K562 (cell line): ENCODE measurements around the gene SPDYA.

ENCODE experiments used
- BCL6 ChIP-seq: fragments of 250-450 bp; sonication (Bioruptor Pico); IDR thresholded peaks from 2 replicates; pipeline ENCODE4 v1.4.0; 2020
- EZH2 ChIP-seq: IDR thresholded peaks from 2 replicates; pipeline ENCODE4 v1.6.1; 2012; ENCODE audit warnings: low read depth, mild to moderate bottlenecking, inconsistent platforms, low read length, borderline replicate concordance
- GATAD2A ChIP-seq: fragments of 450-650 bp; IDR thresholded peaks from 2 replicates; pipeline ENCODE4 v1.6.1; 2017
- JUND ChIP-seq, 2 experiments: IDR thresholded peaks; 2 replicates in 1 of 2; 3 replicates in 1 of 2; pipeline ENCODE4 v1.6.1; 2011; ENCODE audit warnings: borderline replicate concordance in 2 of 2, low read depth in 2 of 2, low read length in 2 of 2, improper control_type of control experiment in 1 of 2, missing biosample characterization in 1 of 2, missing genetic modification characterization in 1 of 2, missing genetic modification reagents in 1 of 2
- KAT8 ChIP-seq: fragments of 450-650 bp; IDR thresholded peaks from 2 replicates; pipeline ENCODE4 v1.6.1; 2016; ENCODE audit warnings: low read depth, mild to moderate bottlenecking
- KLF16 ChIP-seq: IDR thresholded peaks from 2 replicates; pipeline ENCODE4 v1.6.1; 2016; ENCODE audit warnings: antibody characterized with exemption
- NBN ChIP-seq: fragments of 450-650 bp; IDR thresholded peaks from 2 replicates; pipeline ENCODE4 v1.6.1; 2016; ENCODE audit warnings: low read depth, mild to moderate bottlenecking
- NFRKB ChIP-seq: fragments of 450-650 bp; IDR thresholded peaks from 2 replicates; pipeline ENCODE4 v1.6.1; 2016; ENCODE audit warnings: low read depth
- NUFIP1 ChIP-seq: fragments of 450-650 bp; IDR thresholded peaks from 2 replicates; pipeline ENCODE4 v1.6.1; 2018; ENCODE audit not compliant: partially characterized antibody
- SP2 ChIP-seq: IDR thresholded peaks from 2 replicates; pipeline ENCODE4 v1.6.1; 2011; ENCODE audit warnings: mild to moderate bottlenecking, low read depth, low read length, moderate library complexity; ENCODE audit not compliant: poor library complexity, severe bottlenecking; ENCODE audit errors: extremely low read depth
- TF ChIP-seq, protein P1 (sequence below): fragments of 250-450 bp; sonication (Bioruptor Pico); IDR thresholded peaks from 2 replicates; pipeline ENCODE4 v1.4.0; 2020; ENCODE audit warnings: mild to moderate bottlenecking, moderate library complexity
- TF ChIP-seq, protein P2 (sequence below): sonication (generic); formaldehyde crosslinking; IDR thresholded peaks from 2 replicates; pipeline ENCODE4 v1.8.0; 2022; ENCODE audit warnings: mild to moderate bottlenecking, missing genetic modification reagents
- TF ChIP-seq, protein P3 (sequence below), 3 experiments: IDR thresholded peaks in 2 of 3; conservative IDR thresholded peaks in 1 of 3; 2 replicates each; pipeline ENCODE4 v1.5.1; 2011 to 2012; ENCODE audit warnings: low read length in 3 of 3, mild to moderate bottlenecking in 3 of 3, control low read depth in 2 of 3, improper control_type of control experiment in 1 of 3, inconsistent platforms in 1 of 3, low read depth in 1 of 3, mixed read lengths in 1 of 3, moderate library complexity in 1 of 3; ENCODE audit not compliant: insufficient read depth in 2 of 3
- TF ChIP-seq, protein P4 (sequence below): sonication (generic); formaldehyde crosslinking; IDR thresholded peaks from 2 replicates; pipeline ENCODE4 v1.8.0; 2022; ENCODE audit warnings: mild to moderate bottlenecking, low read depth, missing genetic modification reagents

DNA sequence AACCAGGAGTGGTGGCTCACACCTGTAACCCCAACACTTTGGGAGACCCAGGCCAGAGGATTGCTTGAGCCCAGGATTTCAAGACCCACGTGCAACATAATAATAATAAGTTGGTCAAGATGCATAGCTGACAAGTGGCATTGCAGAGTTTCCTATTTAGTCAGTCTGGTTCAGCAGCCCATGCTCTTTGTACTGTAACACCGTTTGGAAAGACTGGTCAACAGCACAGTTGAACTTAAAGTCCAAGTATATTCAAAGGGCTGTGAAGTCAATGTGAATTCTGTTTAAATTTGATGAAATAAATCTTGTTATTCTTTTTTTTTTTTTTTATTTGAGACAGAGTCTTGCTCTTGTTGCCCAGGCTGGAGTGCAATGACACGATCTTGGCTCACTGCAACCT is 61.0 kb downstream of the SPDYA start:
- TF ChIP-seq EZH2: no peak
- no peak for TF ChIP-seq NUFIP1
- TF ChIP-seq, protein P1, sequence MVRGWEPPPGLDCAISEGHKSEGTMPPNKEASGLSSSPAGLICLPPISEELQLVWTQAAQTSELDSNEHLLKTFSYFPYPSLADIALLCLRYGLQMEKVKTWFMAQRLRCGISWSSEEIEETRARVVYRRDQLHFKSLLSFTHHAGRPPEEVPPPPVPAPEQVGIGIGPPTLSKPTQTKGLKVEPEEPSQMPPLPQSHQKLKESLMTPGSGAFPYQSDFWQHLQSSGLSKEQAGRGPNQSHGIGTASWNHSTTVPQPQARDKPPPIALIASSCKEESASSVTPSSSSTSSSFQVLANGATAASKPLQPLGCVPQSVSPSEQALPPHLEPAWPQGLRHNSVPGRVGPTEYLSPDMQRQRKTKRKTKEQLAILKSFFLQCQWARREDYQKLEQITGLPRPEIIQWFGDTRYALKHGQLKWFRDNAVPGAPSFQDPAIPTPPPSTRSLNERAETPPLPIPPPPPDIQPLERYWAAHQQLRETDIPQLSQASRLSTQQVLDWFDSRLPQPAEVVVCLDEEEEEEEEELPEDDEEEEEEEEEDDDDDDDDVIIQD: no peak
- no peak for TF ChIP-seq NBN
- TF ChIP-seq, protein P2, sequence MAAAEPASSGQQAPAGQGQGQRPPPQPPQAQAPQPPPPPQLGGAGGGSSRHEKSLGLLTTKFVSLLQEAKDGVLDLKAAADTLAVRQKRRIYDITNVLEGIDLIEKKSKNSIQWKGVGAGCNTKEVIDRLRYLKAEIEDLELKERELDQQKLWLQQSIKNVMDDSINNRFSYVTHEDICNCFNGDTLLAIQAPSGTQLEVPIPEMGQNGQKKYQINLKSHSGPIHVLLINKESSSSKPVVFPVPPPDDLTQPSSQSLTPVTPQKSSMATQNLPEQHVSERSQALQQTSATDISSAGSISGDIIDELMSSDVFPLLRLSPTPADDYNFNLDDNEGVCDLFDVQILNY (CRISPR knock-in tag): no peak
- no peak for TF ChIP-seq GATAD2A
- TF ChIP-seq, protein P3, sequence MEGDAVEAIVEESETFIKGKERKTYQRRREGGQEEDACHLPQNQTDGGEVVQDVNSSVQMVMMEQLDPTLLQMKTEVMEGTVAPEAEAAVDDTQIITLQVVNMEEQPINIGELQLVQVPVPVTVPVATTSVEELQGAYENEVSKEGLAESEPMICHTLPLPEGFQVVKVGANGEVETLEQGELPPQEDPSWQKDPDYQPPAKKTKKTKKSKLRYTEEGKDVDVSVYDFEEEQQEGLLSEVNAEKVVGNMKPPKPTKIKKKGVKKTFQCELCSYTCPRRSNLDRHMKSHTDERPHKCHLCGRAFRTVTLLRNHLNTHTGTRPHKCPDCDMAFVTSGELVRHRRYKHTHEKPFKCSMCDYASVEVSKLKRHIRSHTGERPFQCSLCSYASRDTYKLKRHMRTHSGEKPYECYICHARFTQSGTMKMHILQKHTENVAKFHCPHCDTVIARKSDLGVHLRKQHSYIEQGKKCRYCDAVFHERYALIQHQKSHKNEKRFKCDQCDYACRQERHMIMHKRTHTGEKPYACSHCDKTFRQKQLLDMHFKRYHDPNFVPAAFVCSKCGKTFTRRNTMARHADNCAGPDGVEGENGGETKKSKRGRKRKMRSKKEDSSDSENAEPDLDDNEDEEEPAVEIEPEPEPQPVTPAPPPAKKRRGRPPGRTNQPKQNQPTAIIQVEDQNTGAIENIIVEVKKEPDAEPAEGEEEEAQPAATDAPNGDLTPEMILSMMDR (IDR thresholded peaks at IDR 0.05 in 2 of 3, conservative IDR thresholded peaks at IDR 0.05 in 1 of 3; ENCODE audit: insufficient read depth in 2 of 3, low read depth in 1 of 3, low read length in 3 of 3): no peak
- TF ChIP-seq BCL6 (CRISPR knock-in tag): no peak
- TF ChIP-seq JUND (IDR thresholded peaks at IDR 0.05; ENCODE audit: borderline replicate concordance, low read depth, low read length): no peak
- TF ChIP-seq JUND (tag; IDR thresholded peaks at IDR 0.05; ENCODE audit: borderline replicate concordance, low read depth, low read length): no peak
- TF ChIP-seq, protein P4, sequence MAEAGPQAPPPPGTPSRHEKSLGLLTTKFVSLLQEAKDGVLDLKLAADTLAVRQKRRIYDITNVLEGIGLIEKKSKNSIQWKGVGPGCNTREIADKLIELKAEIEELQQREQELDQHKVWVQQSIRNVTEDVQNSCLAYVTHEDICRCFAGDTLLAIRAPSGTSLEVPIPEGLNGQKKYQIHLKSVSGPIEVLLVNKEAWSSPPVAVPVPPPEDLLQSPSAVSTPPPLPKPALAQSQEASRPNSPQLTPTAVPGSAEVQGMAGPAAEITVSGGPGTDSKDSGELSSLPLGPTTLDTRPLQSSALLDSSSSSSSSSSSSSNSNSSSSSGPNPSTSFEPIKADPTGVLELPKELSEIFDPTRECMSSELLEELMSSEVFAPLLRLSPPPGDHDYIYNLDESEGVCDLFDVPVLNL (CRISPR knock-in tag): no peak
- no peak for TF ChIP-seq KLF16
- no peak for TF ChIP-seq SP2
- TF ChIP-seq KAT8: no peak
- no peak for TF ChIP-seq NFRKB
